Activated effector memory CD4-positive, alpha-beta T cell treated with anti-CD3 and anti-CD28 coated beads, Interleukin-2, amount 50 U/mL, for 16 hours (primary cell): ENCODE data around the gene ARHGAP25.

Experiments used
- DNase-seq: peaks from one replicate; pipeline ENCODE4 v3.0.0-alpha.2; 2020

The ARHGAP25 gene

DNA sequence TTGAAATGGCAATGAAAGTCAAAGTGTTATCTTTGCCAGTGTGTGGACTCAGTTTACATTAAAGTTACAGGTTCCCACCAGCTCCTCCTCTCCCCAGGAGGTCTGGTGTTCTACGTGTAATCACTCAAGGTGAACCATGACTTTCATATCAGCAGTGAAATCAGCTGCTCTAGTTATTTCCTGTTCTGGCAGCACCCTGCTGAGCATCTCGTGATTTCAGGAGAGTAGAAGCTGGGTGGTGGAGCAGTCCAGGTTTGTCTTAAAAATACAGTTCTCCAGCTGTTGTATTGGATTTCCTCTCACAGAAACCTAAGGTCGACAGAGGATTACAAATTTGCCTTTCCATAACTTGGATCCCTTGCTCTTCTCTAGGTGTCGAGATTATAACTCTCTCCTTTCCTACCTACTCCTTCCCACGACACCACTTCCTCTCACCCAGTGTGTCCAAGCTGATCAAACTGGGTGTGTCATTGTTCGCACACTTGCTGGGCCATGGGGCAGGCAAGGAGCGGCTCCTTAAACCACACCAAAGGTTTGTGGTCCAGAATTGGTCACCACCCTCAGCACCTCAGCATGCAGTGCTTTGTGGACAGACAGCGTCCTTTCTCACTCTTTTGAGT is 13.0 kb upstream of the ARHGAP25 start:
- DNase-seq = peak; percentile 79

DNA sequence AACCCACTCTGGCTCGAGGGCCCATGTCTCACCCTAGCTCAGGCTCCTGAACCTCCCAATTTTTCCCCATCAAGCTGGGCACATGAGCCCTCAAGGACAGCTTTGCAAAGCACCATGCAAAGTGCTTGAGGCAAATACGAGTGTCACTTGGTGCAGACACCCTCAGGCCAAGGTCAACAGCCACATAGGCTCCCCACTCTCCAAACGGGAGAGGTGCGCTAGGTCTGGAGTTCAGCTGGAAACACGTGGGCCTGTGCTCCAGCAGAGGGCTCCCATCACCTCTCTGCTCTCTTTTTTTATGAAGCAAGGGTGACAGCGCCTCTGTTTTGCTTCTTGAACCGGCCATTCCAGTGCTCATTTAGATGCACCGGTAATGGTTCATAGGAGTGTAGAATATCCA is 11.9 kb upstream of the ARHGAP25 start:
- no peak for DNase-seq

DNA sequence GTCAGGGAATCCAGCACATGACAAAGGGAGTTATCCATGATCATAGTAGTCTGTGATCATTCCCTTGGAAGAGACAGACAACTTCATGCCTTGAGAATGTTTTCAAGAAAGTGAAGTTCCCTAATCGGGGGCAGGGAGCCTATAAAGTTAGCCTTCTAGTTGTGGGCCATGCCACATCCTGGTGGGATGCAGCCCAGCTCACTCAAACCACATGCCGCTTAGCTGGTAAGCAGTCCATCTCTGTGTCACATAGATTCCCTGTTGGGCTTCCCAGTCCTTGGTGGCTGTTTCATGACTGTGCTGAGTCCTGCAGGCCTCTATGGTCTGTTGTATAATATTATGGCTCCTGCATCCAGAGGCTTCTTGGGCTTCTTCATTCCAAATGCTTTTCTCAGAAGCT is 11.4 kb upstream of the ARHGAP25 start:
- DNase-seq = no peak

DNA sequence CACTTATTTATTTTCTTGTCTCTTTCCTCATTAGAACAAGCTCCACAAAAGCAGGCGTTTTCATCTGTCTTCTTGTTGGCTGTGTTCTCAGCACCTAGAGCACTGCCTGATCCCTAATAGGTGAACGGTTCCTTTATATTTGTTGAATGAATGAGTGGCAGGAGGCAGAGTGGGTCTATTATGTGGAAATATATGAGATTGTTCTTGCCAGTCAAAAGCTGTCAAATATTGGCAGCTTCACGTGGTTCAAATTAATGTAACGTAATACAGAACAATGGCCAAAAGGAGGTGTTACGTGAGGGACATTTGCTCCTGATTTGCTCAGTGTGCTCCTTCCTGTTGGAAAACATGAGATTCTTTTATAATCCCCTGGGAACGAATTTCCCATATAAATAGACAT is 8.5 kb upstream of the ARHGAP25 start:
- no peak for DNase-seq

DNA sequence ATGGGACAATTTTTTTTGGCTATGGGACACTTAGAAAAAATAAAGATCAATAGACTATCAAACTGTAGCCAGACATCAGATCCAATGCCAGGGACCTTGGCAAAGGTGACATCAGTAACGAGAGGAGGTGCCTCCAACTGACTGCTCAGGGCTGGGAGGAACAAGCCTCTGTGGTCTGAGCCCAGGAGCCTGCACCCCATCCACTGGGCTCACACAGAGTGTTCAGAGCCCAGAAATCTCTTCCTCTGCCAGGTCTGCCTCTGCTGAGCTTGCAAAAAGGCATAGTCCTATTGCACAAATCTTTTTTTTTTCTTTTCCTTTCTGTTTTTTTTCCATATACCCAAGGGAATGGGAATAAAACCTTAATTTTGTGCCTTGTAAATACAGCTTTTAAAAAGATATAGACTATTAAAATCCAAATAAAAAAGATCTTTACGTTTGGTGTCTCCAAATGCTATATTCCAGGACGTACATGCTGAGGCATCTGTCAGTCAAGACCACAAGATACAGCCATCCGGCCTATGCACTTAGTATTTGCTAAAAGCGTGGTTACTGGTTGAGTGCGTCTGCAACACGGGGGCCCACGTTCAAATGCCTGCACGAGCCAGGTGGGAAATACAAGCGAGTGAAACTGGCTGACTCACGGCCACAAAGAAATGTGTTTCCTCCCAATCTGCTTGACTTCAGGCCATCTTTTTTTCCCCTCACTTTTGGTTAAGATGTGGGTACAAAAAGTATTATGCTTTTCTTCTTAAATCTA is 7.8 kb upstream of the ARHGAP25 start:
- peak; percentile 91 for DNase-seq

DNA sequence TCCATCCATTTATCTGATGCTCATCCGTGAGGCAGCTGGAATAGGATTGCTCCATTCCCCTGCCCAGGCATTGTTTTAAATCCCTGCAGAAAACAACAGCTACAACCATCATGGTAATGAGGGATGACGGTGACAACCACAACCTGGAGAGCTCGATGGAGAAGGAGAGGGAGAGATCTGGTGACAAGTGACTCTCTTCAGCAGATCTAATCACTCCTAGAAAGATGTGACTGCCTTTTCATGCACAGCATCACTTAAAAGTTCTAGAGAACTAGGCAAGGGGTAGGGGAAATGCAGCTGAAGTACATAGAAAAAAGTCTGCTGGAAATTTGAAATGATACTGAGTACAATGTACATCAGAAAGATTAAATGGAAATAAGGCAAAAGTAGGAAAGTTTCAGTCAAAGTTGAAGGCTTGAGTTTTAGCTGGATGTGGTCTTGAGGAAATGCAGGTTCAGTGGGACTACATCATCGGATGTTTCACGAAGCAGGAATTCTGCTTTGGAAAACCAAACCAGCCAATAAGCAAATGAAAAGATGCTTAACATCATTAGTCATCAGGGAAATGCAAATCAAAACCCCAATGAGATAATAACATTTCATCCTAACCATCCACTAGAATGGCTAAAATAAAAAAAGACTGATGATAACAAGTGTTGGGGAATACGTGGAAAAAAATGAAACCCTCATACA is 6.8 kb upstream of the ARHGAP25 start:
- DNase-seq = no peak

DNA sequence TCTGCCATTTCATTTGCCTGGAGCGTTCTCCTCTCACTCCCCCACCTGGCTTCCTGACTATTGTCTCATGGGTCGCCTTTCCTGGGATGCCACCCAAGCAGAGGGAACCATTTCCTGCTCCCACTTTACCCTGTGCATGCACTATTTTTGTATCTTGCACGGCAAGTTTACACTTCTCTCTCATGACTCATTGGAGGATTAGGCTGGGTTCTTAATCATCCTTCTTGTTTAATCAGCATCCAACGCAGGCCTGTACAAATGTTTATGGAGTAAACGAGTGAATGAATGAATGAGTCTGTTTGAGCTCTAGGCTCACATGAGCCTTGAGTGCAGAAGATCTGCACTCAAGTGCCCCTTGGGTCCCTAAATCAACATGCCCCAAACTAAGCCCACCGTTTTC is 3.8 kb upstream of the ARHGAP25 start:
- no peak for DNase-seq

DNA sequence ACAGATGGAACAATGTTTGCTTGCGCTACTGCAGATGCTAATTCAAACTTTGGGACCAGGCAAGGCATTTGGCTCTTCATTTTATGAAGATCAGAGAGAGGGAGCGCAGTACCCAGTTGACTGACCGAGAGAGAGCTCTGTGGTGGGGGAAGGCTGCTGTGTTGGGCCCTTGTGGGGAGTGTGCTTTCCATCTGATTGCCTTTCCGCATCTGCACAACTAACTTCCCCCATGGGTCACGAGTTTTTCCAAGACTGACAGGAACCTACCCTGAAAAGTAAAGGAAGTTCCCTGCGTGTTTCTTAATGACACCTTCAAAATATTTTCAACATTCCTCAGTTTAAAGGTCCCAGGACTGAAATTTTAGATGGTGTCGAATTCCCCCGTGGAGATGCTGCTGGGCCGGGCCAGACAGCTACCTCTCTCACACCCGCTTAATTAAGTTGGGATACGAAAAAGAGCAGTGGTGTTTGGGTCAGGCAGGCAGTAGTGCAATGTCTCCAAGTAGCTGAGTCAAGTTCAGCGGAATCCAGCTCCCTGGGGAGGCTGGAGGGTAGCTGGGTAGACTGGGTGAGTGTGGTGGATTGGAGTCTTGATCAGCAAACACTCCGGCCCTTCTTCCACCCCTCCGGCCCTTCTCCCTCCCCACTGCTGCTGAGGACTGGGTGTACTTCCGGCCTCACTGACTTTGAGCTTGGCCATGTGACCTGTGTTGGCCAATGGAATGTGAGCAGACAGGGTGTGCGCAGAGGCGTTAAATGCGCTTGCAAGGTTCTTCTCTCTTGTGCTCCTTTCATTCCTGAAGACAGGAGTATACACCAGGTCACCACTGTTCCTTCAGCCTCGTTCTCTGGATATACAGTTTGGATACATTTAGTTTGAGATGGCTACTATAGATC is 2.3 kb upstream of the ARHGAP25 start:
- DNase-seq = no peak

DNA sequence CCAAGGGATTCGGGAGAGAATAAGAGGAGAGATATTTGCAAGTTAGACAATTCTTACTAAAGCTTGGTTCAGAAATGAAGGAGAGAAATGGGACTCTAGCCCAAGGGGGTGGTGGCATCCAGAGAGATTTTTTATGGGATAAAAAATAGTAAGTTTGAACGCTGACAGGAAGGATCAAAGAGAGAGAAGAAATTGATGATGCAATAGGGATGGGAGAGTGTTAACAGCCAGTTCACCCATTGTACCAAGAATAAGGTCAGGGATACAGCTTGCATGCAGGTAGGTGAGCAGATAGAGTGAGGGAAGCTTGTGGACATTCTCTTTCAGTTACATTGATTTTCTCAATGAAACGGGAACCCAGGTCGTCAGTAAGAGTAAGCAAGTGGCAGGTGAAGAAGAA is 1.2 kb upstream of the ARHGAP25 start:
- DNase-seq = no peak

DNA sequence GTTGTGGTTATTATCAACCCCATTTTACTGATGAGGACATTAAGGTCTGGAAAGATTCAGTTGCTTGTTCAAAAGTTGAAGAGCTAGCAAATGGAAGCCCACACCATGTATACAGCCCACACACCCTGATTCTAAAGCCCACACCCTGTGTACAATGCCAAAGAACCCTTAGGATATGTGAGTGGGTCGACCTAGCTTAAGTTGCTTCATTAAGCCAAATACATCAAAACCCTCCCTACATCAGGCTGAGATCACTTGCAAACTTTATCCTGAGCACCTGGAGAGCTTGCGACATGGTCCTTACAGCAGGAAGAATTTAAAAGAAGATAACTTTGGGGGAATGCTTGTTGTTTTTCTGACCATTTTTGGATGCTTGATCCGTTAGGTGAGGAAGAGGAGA is 435 bp upstream of the ARHGAP25 start:
- DNase-seq = no peak

DNA sequence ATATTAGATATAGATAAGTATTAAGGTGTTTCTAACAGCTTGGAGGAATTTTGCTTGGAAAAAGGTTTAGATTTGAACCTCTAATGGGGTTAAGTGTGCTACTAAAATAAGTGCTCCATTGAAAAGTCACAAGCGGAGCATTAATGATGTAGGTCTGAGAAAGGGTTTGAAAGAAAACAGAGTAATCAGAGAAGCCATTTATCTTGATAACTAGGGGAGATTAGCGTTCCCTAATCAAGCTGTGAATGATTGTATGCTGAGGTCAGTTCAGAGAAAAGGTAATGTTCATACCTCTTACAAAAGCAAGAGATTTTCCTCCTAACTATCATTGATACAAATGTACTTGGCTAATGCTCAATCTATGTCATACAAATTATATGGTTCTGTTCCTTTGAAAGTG is 1.5 kb downstream of the ARHGAP25 start:
- no peak for DNase-seq

DNA sequence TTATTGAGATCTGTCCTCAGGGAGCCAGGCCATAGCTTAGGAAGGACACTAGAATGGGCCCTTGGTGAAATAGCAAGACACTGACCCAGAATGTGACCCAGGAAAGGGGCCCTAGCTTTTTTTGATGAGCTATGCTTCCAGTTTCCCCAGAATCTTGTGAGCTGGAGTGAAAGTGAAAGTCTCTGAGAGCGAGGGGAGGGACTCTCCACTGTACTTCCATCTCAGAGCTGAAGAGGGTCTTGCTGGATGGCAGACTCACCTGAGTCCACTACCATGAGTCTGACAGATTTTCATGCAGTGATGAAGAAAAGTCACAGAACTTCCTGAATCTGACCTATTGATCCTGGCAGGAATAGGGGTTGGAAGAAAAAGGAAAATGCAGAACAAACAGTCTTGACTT is 3.1 kb downstream of the ARHGAP25 start:
- peak; percentile 76 for DNase-seq

DNA sequence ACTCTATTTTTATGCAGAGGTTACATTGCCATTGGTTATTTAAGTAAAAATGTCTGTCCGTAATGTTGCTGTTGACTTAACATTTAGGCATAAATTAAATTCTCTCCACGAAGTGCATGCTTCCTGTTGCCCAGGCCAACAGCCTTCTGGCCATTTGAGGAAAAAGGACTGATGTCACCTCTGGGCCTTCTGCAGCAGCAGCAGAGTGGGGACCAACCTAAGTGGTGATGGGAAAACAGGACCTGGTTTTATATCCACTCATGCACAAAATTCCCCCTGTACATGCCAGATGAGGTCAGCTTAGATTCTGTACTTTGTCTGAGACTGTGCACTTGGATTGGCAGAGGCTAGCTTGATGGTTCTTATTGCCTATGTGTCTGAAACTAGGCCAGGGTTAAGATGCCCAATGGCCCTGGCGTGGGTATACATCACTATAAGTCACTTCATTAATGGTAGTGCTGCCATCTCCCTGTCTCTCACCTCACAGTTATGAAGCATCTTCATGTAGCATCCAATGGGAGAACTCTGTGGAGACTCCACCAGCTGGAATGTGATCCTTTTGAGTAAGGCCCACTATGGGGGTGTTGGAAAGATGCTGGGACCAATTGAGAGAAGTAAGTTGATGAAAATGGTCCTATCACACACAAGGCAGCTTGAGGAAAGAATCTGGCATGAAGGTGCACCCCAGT is 4.4 kb downstream of the ARHGAP25 start:
- no peak for DNase-seq

DNA sequence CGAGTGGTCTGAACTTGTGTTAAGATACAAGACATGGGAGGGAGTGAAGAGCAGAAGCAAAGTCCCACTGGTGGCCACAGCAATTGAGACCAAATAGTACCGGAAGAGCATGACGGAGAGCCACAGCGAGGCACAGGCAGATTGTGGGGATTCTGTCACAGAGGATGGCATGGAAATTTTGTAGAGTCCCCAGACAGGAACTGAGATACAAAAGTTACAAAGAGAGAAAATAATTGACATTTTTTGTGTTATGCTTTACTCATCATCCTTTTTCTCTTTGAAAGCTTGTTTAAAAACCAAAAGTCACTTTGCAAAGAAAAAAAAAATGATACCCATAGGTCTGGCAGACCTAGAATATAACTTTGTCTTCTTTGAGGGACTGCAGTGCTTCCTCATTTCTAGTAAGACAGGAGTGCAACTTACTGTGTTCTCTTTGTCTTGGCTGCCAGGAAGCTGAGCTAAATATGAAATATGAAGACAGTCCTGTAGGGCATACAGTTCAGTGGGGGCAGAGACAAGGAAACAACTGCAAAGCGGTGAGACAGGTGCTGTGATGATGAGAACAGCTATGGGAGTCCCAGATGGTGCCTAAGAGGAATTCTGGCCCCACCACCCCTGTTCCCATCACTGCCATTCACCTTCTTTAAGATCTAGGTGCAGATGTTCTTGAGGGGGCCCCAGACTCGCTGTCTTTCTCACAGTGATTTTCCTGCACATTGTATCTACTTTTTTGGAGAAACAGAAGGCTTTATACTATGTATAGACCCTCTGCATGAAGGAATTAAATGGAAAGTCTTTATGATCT is 5.2 kb downstream of the ARHGAP25 start:
- DNase-seq = no peak

DNA sequence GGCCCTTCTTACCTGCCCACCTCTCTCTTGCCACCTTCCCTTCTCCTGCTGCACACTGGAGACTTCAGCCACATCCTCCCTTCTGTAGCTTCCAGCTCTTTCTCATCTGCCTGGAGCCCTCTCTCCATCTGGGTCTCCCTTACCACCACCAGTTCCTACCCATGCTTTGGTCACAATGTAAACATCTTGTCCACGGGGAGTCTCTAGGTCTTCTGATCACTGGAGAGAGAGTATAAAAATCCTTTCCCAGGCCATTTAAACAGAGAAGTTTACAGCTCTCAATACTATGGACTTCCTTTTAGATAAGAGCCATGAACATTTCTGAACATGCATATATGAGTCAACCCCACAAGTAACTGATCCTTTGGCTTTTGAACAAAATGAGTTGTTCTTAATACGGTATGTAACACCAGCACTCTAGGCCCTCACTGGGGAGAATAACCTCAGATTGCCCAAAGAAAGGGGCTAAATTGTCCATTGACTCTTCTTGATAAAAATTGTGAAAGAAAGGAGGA is 5.8 kb downstream of the ARHGAP25 start:
- no peak for DNase-seq

DNA sequence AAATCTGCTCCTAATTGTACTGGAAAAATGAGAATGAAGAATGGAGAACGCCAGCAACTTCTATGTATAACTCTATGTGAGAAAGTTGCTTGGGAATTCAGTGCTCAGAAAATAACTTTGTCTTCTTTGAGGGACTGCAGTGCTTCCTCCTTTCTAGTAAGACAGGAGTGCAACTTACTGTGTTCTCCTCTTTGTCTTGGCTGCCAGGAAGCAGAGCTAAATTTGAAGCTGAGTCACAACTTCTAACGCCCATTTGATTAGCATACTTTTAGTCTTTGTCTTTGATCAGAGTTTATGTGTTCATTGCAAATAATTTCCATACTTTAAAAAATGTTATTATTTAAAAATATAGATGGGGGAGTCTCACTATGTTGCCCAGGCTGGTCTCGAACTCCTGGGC is 6.6 kb downstream of the ARHGAP25 start:
- no peak for DNase-seq

DNA sequence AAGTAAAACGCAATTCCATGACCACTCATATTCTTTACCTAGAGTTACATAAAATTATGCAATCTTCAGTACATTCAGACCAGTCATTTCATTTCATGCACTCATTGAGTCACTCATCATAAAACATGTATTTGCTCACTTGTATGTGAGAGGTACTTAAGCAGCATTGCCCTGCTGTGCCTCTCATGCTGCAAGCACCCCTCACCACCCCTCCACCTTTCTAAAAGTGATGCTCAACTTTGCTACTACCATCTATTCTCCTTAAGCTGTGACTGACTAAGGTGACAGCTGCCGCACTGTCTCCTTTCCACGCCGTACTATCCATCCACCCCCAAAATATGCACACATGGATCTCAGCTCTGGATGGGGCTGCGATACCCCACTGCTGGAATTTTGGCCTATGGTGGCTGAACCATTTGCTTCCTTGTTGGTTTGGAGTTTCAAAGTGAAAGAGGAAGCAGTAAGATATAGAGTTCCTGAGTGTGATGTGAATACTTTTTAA is 7.2 kb downstream of the ARHGAP25 start:
- DNase-seq = no peak

DNA sequence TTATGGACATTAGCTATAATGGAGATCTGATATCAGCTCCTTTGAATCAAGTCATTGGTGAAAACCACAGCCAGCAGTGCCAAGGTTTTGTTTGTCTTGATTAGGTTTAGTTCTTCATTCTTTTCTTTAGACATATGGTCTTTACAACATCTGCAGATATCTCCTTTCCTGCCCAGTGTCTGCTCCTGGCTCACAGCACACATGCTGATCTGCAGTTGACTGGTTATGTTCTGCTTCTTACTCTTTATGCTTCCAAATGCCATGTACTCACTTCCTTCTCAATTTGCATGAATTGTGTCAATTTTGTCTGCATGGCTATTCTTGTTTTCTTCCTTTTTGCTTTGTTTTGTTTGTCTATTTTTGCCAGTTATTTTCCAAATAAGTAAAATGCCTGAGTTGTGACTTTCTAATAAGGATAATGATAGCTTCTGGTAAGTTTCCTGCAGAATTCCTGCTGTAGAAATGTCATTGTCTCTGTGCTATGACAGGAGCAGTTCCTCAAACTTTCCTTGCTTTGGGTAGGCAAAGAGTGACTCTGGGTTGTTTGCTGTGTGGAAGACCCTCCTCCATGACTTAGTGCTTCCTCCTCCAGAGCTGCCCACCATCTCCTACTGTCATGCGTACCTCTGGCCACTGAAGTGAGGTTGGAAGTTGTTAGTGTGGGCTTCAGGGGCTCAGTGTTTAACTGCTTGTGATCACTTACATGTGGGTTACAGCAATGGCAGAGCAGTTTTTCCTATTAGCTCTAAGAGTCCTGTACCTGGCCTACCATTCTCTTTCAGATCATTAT is 8.2 kb downstream of the ARHGAP25 start:
- DNase-seq = no peak

DNA sequence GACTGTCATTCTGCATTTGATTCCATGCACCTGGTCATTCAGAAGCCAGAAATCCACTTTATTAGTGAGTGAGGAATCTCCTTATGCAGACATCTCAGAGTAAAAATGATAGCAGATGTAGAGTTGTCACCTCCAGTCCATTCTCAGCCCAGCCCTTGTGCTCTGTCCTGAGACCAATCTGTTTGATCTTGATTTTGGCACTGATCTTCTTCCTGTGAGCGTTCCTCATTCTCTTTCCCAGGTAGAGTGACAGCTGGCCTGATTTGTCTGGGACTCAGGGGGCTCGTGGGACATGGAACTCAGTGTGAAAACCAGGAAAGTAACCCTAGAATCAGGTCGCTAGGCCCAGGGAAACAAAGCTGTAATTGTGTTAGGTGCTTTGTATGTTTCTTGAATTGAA is 8.9 kb downstream of the ARHGAP25 start:
- no peak for DNase-seq

DNA sequence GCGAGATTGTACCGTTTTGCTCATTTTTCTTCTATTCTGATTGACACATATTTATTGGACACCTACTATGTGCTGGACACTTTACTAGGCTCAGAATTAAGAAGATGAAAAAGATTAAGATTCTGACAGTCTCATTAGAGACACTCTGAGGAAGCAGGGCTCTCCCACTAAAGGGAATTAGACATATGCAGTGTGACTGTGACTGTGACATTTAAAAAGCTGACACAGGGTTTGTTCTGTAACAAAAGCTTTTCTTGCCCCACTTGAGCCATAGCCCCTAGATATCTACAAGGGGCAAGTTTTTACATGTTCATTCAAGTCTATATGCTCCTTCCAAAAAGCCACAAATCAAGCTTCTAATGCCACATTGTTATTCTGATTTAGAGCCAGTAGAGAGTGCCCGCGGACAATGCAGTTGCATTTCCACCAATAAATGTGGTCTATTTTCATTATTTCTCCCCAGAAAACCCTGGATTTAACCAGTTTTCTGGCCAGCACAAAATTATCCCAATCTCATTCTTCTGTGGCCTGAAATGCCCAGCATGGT is 9.8 kb downstream of the ARHGAP25 start:
- DNase-seq = no peak
